Activated naive CD4-positive, alpha-beta T cell treated with anti-CD3 and anti-CD28 coated beads, Interleukin-2, amount 50 U/mL, for 72 hours (primary cell): ENCODE results near the gene MAPT. TPM values are rescaled to one million over a fixed set of nuclear protein-coding genes. Genes with fewer than 3 reads are reported as not detected.

Experiments
- ATAC-seq, 2 donors: fragments of 150-1000 bp; cut with Tn5 transposase; 2 replicates each; pipeline ENCODE4 v1.10.0; 2021; ENCODE audit warnings: mild to moderate bottlenecking in 2 of 2, moderate library complexity in 2 of 2
- DNase-seq, 2 donors: peaks; one replicate each; pipeline ENCODE4 v3.0.0; 2021 to 2022; ENCODE audit warnings: low spot score in 2 of 2
- H3K27ac Mint-ChIP-seq, 2 donors: one replicate each; pipeline ENCODE4 v1.8.0; 2022; ENCODE audit warnings: mild to moderate bottlenecking in 2 of 2, mixed read lengths in 2 of 2
- H3K36me3 Mint-ChIP-seq, 2 donors: one replicate each; pipeline ENCODE4 v1.8.0; 2022; ENCODE audit warnings: mixed read lengths in 2 of 2
- H3K9me3 Mint-ChIP-seq, 2 donors: one replicate each; pipeline ENCODE4 v1.8.0; 2022; ENCODE audit warnings: mixed read lengths in 2 of 2
- total RNA-seq, 2 donors: library from RNA; stranded (reverse); gene quantifications; one replicate each; pipeline ENCODE4 v1.2.3, GENCODE V29; 2022

Gene MAPT
- total RNA-seq, 2 donors from 2014 or later: 0.57 to 2.2 TPM

DNA sequence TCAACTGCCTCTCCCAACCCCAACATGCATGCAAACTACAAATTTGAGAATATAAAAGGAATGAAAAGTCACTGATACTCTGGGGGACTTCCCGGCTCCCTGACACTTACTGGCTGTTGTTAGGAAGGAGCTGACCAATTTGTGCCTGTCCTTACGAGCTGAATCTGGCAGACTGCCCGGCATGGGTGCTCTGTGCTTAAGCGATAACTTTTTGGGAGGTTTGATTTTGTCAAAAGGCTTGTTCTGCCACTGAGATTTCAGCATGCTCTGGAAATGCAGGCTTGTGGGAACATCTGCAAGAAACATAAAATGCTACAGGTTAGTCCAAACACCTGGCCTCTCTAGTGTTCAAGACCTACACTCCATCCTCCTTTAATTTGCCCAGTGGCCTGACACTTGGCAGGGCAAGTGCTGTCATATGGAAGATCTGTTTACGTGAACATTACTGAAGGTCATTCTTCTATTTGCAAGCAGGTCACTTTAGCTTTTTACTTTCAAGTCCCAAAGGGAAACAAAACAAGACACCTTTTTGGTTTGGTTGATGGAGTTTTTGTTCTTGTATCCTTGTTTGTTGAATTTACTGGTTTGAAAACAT is 145.3 kb downstream of the MAPT start:
- Mint-ChIP-seq H3K9me3 (no peaks in the 10 kb centered on the region), H3K27ac (peak overlapping the region in 1 of 2 donors; percentile 34), H3K36me3 (peaks cover 7% of the 10 kb centered on the region in 2 donors)
- no peak for DNase-seq
- ATAC-seq: no peak

DNA sequence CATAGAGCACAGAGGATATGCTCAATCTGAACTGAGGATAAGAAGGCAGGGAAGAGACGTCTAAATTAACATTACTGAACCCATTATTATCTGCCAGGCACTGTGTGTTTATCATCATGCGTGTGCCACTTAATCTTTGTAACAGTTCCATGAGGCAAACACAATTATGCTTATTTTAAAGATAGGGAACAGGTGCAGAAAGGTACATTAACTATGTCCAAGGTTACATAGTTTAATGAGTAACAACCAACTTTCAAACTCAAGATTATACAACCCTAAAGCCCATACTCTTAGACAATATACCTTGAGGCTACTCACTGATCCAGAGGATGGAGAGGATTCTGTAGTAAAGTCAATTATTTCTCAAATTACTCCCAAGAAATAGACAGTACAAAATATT is 147.9 kb downstream of the MAPT start:
- ATAC-seq: no peak
- peak overlapping the region in 1 of 2 donors; percentile 76 for H3K27ac Mint-ChIP-seq
- H3K9me3 Mint-ChIP-seq: no peaks in the 10 kb centered on the region
- peaks cover 4 to 16% of the 10 kb centered on the region in 2 donors for H3K36me3 Mint-ChIP-seq
- no peak for DNase-seq

DNA sequence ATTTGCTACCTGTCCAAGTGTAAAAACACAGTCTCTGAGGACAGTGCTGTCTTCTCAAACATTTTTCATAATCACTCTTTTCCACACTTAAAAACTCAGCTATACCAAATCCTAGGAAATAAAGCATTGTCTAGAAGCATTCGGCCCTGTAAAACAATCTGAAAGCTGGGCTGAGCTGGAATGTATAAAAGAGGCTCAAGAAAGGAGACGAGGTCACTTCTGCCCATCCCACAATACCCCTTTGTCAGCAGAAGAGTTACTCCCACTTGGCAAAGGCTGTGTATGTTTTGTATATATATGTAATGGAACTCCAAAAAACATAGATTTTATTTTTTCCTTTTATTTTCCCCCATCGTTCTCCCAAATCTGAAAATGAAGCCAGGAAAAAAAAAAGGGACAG is 148.6 kb downstream of the MAPT start:
- peaks cover 4 to 14% of the 10 kb centered on the region in 2 donors for H3K36me3 Mint-ChIP-seq
- DNase-seq (no peak), ATAC-seq (no peak)
- H3K27ac Mint-ChIP-seq: no peak overlapping the region
- H3K9me3 Mint-ChIP-seq: no peaks in the 10 kb centered on the region

DNA sequence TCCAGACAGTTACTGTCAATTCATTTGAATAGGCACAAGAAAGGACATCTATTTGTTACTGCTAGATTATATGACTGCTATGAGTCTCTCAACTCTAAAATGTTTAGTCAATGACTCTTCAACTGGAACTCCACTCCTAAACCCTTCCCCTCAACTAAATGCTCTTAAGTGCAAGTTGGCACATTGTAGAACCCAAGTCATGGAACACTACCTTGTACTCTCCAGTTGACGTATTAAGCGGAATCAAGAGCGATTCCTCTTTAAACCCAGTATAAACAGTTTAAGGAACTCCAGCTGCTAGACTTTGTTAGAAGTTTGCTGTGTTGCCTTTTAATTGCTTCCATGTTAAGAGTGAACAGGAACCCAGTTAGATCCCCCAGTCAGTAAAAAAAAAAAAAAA is 149.3 kb downstream of the MAPT start:
- DNase-seq (no peak), ATAC-seq (no peak)
- Mint-ChIP-seq H3K27ac (no peak overlapping the region), H3K36me3 (peaks cover 4 to 8% of the 10 kb centered on the region in 2 donors), H3K9me3 (no peaks in the 10 kb centered on the region)

DNA sequence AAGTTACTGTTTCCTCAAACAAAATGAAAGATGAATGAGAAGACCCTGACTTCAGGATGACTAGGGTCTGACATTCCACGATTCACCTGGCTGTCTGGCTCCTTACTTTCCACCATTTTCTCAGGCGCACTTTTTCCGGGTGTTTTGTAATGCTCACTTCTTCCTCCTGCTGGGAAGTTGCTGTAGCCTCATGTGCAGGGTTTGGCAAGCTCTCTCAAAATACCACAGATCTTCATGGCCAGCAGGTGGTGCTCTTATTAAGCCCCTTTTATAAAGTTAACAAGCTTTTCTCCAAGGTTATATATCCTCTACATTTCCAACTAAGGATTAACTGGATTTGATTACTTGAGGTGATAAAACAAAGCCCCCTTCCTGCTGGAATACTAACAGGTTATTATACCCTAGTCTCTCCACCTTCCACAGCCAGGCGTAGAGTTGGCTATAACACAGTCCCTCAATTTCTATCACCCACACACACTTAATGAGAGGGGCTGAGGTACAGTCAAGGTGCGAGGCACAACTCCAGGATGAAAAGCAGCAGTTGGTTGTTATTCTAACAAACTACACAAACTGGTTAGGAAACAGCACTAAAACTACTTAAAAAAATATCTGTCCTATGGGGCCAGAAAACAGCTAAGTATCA is 150.1 kb downstream of the MAPT start:
- ATAC-seq: peak; percentile 25 to 36
- peak in 1 of 2 donors; percentile 32 for DNase-seq
- no peaks in the 10 kb centered on the region for H3K9me3 Mint-ChIP-seq
- H3K36me3 Mint-ChIP-seq: peaks cover 6 to 11% of the 10 kb centered on the region in 2 donors
- no peak overlapping the region for H3K27ac Mint-ChIP-seq

DNA sequence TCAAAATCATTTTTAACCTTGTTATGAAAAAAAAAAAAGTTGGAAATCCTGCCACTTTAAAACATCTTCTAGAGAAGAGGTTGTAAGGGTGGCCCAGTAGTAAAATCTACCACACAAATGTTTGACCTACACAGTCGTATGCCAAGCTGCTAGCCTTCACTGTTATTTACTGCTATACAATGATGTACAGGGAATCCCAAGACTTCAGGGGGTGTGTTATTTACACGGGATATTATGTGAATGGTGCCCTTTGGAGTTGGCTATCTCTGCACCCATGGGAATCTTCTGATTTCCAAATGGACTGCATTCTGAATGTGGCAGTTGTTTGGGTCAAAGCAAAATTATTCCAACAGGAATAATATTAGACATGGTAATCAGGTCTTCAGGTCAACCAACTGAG is 150.6 kb downstream of the MAPT start:
- no peaks in the 10 kb centered on the region for H3K9me3 Mint-ChIP-seq
- ATAC-seq (no peak), DNase-seq (no peak)
- peaks cover 11 to 17% of the 10 kb centered on the region in 2 donors for H3K36me3 Mint-ChIP-seq
- H3K27ac Mint-ChIP-seq: peak overlapping the region in 1 of 2 donors; percentile 23

DNA sequence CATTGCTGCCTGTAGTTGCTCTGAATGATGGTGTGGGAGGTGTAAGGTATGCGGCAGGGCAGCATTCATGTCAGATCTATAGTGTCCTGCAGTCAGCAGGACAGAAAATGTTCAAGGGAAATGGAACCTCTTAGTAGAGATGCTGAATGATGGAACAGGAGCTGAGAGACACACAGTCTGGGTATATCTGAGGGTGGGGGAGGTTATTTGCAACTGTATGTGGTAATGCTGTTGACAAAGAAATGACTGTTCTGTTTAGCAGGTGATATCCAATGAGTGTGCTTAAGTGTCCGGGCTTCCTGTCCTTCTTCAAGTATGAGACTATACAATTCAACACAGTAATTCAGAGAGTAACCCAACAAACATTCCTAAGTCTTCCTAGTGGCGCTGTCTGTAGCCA is 151.3 kb downstream of the MAPT start:
- DNase-seq (no peak), ATAC-seq (peak; percentile 47 to 75)
- H3K36me3 Mint-ChIP-seq: peaks cover 9 to 24% of the 10 kb centered on the region in 2 donors
- peak overlapping the region in 1 of 2 donors; percentile 23 for H3K27ac Mint-ChIP-seq
- no peaks in the 10 kb centered on the region for H3K9me3 Mint-ChIP-seq

DNA sequence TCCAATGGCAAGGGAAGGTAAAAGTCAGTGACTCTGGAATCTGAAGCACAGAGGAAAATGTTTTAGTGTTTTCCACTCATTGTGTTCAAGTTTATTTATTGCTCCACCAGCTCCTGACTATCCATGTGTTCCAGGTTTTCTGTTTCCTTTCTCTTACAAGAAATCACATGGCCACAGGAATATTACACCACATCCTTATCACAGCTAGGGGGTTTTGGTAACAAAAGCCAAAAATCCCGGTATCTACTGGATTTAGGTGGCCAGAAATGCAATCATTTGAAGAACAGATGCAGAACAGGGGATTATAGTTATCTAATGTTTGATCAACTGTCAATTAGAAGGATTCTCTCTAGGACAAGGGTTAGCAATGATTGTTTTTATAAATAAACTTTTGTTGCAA is 152.6 kb downstream of the MAPT start:
- DNase-seq (no peak), ATAC-seq (no peak)
- H3K36me3 Mint-ChIP-seq: peaks cover 16 to 37% of the 10 kb centered on the region in 2 donors
- no peaks in the 10 kb centered on the region for H3K9me3 Mint-ChIP-seq
- no peak overlapping the region for H3K27ac Mint-ChIP-seq

DNA sequence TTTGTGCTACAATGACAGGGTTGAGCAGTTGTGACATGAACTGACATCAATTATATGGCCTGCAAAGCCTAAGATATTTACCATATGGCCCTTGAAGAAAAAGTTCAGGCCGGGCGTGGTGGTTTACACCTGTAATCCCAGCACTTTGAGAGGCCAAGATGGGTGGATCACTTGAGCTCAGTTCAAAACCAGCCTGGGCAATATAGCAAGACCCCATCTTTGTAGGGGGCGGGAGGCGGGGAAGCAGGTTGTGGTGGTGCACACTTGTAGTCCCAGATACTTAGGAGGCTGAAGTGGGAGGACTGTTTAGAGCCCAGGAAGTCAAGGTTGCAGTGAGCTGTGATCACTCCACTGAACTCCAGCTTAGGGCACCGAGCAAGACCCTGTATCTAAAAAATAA is 153.0 kb downstream of the MAPT start:
- DNase-seq: no peak
- ATAC-seq: no peak
- H3K27ac Mint-ChIP-seq: peak overlapping the region in 1 of 2 donors; percentile 19
- no peaks in the 10 kb centered on the region for H3K9me3 Mint-ChIP-seq
- peaks cover 16 to 41% of the 10 kb centered on the region in 2 donors for H3K36me3 Mint-ChIP-seq

DNA sequence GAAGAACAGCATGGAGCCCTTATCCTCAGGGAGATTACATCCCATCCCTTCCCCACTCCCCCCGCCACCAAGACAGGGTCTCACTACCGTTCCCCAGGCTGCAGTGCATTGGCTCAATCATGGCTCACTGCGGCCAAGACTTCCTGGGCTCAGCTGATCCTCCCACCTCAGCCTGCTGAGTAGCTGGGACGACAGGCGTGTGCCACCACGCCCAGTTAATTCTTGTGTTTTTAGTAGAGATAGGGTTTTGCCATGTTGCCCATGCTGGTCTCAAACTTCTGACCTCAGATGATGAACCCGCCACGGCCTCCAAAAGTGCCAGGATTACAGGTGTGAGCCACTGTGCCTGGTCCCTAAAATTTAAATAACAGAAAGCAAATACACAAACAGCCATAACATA is 153.5 kb downstream of the MAPT start:
- peak overlapping the region in 1 of 2 donors; percentile 19 for H3K27ac Mint-ChIP-seq
- DNase-seq: no peak
- H3K36me3 Mint-ChIP-seq: peaks cover 16 to 42% of the 10 kb centered on the region in 2 donors
- H3K9me3 Mint-ChIP-seq: no peaks in the 10 kb centered on the region
- ATAC-seq: no peak

DNA sequence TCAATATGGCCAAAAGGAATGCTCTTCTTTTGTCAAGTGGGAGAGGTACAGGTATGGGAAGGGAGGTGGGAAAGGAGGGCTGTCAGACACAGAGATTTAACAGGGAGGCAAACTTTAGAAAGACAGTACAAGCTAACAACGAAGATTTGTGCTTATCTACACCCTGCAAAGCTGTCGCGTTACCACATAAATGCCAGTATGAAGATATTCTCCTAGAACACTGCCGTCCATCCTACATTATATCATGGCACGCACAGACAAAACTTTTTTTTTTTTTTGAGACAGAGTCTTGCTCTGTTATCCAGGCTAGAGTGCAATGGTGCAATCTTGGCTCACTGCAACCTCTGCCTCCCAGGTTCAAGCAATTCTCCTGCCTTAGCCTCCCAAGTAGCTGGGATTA is 155.3 kb downstream of the MAPT start:
- DNase-seq (no peak), ATAC-seq (no peak)
- no peaks in the 10 kb centered on the region for H3K9me3 Mint-ChIP-seq
- peaks cover 16 to 54% of the 10 kb centered on the region in 2 donors for H3K36me3 Mint-ChIP-seq
- peak overlapping the region in 1 of 2 donors; percentile 77 for H3K27ac Mint-ChIP-seq

DNA sequence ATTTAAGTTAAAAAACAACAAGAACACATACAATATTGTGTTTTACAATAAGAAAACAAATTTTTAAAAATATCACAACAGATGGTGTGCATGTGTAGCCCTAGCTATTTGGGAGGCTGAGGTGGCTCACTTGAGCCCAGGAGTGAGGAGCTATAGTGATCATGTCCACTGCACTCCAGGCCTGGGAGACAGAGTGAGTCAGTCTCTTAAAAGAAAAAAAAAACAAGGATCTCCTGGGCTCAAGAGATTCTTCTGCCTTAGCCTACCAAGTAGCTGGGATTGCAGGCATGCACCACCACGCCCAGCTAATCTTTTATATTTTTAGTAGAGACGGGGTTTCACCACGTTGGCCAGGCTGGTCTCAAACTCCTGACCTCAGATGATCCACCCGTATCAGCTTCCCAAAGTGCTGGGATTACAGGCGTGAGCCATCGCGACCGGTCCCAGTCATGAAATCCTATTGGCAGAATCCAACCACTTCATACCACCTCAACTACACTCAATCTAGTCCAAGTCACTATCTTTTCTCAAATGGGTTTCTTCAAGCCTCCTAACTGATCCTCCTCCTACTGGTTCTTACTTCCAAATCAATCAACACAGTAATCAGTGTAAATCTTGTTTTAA is 159.7 kb downstream of the MAPT start:
- H3K36me3 Mint-ChIP-seq: peaks cover 16 to 57% of the 10 kb centered on the region in 2 donors

DNA sequence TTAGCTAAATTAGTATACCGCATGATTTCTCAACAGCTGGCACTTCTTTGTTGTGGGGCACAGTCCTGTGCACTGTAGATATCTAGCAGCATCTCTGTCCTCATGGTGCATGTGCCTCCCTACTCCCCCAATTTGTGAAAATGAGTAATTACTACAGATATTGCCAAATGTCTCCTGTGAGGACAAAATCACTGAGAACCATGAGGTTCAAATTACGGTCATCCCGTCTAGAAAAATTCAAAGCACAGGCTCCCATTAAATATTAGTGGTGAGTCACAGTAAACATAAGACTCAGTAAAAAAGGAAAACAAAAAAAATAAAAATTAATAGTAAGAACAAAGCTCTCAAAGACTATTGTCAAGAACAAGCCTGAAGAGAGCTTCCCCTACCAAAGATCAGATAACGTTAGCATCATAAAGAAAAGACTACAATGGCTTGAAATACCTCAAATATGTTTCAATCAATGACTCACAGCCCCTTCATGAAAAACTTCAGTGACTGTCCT is 162.5 kb downstream of the MAPT start:
- Mint-ChIP-seq H3K27ac (peak overlapping the region; percentile 16 to 65), H3K36me3 (peaks cover 0 to 38% of the 10 kb centered on the region in 2 donors), H3K9me3 (no peaks in the 10 kb centered on the region)
- ATAC-seq: peak in 1 of 2 donors; percentile 19
- no peak for DNase-seq

More for the DNA sequence above, 159.7 kb downstream of the MAPT start:
- Mint-ChIP-seq H3K27ac (no peak overlapping the region), H3K9me3 (no peaks in the 10 kb centered on the region)
- no peak for DNase-seq
- no peak for ATAC-seq

DNA sequence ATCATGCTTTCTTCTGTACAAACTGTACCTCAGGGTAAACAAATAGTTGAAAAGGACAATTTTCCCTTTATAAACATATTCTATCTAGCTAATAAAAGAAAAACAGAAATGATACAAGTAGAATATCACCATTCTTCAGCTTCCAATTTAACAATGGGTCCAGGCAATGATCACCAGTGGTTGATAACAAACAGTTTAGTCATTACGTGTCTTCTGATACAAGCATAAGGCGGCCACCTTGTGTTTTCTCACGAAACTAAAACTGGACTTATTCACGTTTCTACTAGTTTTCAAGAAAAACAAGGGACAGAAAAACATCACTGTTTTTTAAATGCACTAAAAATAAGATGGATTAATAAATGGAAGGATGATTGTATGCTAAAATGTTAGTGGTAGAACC is 163.0 kb downstream of the MAPT start:
- Mint-ChIP-seq H3K27ac (no peak overlapping the region), H3K9me3 (no peaks in the 10 kb centered on the region)

DNA sequence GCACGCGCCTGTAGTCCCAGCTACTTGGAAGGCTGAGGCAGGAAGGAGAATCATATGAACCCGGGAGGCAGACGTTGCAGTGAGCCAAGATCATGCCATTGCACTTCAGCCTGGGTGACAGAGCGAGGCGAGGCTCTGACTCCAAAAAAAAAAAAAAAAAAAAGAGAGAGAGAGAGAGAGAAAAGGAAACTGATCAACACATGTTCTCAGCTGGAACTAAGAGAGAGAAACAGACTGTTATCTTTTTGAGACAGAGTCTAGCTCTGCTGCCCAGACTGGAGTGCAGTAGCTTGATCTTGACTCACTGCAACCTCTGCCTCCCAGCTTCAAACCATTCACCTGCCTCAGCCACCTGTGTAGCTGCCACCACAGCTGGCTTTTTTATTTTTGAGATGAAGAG is 165.1 kb downstream of the MAPT start:
- Mint-ChIP-seq H3K9me3 (no peaks in the 10 kb centered on the region), H3K27ac (peak overlapping the region; percentile 26 to 48), H3K36me3 (peaks cover 0 to 22% of the 10 kb centered on the region in 2 donors)
- no peak for DNase-seq
- no peak for ATAC-seq

More for the DNA sequence above, 163.0 kb downstream of the MAPT start:
- no peak for DNase-seq
- no peak for ATAC-seq
- H3K36me3 Mint-ChIP-seq: peaks cover 0 to 33% of the 10 kb centered on the region in 2 donors

DNA sequence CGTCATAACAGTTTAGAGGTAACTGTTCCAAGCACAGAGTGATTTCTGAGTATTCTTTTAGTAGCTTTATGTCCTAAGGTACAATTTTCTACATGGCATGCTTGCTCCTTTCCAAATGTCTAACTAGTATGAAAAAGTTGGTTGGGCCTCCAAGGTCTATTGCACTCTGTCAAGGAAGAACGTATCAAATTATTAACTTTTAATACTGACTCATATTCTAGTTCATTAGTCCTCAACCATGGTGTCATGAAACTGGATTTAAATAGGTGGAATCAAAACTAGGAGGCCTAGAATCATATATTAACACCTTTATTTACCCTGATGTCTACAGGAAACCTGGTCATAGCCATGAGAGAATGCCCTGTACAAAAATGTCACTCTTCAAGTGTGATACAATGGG is 166.1 kb downstream of the MAPT start:
- no peak overlapping the region for H3K27ac Mint-ChIP-seq
- ATAC-seq: no peak
- DNase-seq: no peak
- no peaks in the 10 kb centered on the region for H3K9me3 Mint-ChIP-seq
- H3K36me3 Mint-ChIP-seq: peaks cover 0 to 18% of the 10 kb centered on the region in 2 donors

DNA sequence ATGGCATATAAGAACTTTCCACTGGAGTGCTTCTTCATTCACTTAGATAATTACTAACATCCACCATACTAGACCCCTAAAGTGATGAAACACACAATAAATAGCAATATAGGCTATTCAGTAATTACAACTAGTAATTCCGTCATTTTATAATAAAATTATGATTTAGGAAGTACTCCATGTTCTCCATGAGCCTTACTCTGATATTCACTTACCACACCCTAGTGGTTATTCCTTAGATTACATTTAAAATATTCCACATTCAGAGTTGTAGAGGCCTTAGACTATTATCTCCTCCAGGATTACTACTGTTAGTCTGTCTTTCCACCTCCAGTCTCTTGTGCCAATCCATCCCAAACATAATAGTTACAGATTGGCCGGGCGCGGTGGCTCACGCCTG is 167.1 kb downstream of the MAPT start:
- peaks cover 0 to 22% of the 10 kb centered on the region in 2 donors for H3K36me3 Mint-ChIP-seq
- ATAC-seq (no peak), DNase-seq (no peak)
- no peak overlapping the region for H3K27ac Mint-ChIP-seq
- H3K9me3 Mint-ChIP-seq: no peaks in the 10 kb centered on the region
